ENCODE data around the gene NRXN3. TPM values are rescaled to one million over a fixed set of nuclear protein-coding genes. Genes with fewer than 3 reads are reported as not detected.

NRXN3 gene
- total RNA-seq, 2 experiments from 2014 or later = not detected

- CTCF ChIA-PET (ENCODE audit: unreplicated experiment) = no interaction called here
- no peak overlapping the region for H3K27ac ChIP-seq (ENCODE audit: low read depth, low read length, poor library complexity, severe bottlenecking)
- H3K9me2 ChIP-seq (ENCODE audit: insufficient read depth, low read length) = no peaks in the 10 kb centered on the region
- BruUV-seq (replicated peaks) = no TSS peak
- no peak for TF ChIP-seq EZH2phosphoT487 (IDR thresholded peaks at IDR 0.05; ENCODE audit: borderline replicate concordance, low read depth, low read length)
- no peak for TF ChIP-seq CTCF (conservative IDR thresholded peaks at IDR 0.05; ENCODE audit: low read length)
- H3K79me2 ChIP-seq (ENCODE audit: insufficient read depth, low read depth, low read length) = no peaks in the 10 kb centered on the region
- no peak for DNase-seq (ENCODE audit: low spot score)
- no peak overlapping the region for H3K4me3 ChIP-seq (ENCODE audit: low read depth, low read length, poor library complexity, severe bottlenecking)
- POLR2A ChIA-PET = no interaction called here
- no peak overlapping the region for H3K4me2 ChIP-seq (ENCODE audit: low read length)
- H4K20me1 ChIP-seq (ENCODE audit: insufficient read depth, low read length) = no peaks in the 10 kb centered on the region
- no peaks in the 10 kb centered on the region for H3K36me3 ChIP-seq (ENCODE audit: insufficient read depth, low read length)
- H3K9me3 ChIP-seq (ENCODE audit: low read length) = no peaks in the 10 kb centered on the region
- intact Hi-C loops (cut with micrococcal nuclease; ENCODE audit: unreplicated experiment) = no loop called here
- H2AFZ ChIP-seq (ENCODE audit: low read length) = no peak overlapping the region
- no peaks in the 10 kb centered on the region for H3K4me1 ChIP-seq (ENCODE audit: insufficient read depth, low read length, poor library complexity, severe bottlenecking)
Observed at GRCh38 chr14:78469947-78470346, 299.8 kb downstream of the NRXN3 start.

GRCh38 chr14:78479127-78479780, 309.1 kb downstream of the NRXN3 start:
- intact Hi-C loops (cut with micrococcal nuclease; ENCODE audit: unreplicated experiment) = no loop called here
- no peak overlapping the region for H3K27ac ChIP-seq (ENCODE audit: low read depth, low read length, poor library complexity, severe bottlenecking)
- no peaks in the 10 kb centered on the region for H4K20me1 ChIP-seq (ENCODE audit: insufficient read depth, low read length)
- no peak for DNase-seq (ENCODE audit: low spot score)
- no peaks in the 10 kb centered on the region for H3K4me1 ChIP-seq (ENCODE audit: insufficient read depth, low read length, poor library complexity, severe bottlenecking)
- no peak overlapping the region for H3K4me3 ChIP-seq (ENCODE audit: low read depth, low read length, poor library complexity, severe bottlenecking)
- H3K9me3 ChIP-seq (ENCODE audit: low read length) = no peaks in the 10 kb centered on the region
- H3K79me2 ChIP-seq (ENCODE audit: insufficient read depth, low read depth, low read length) = no peaks in the 10 kb centered on the region
- H2AFZ ChIP-seq (ENCODE audit: low read length) = no peak overlapping the region
- BruUV-seq (replicated peaks) = no TSS peak
- TF ChIP-seq EZH2phosphoT487 (IDR thresholded peaks at IDR 0.05; ENCODE audit: borderline replicate concordance, low read depth, low read length) (no peak), CTCF (conservative IDR thresholded peaks at IDR 0.05; ENCODE audit: low read length) (no peak)
- no peaks in the 10 kb centered on the region for H3K36me3 ChIP-seq (ENCODE audit: insufficient read depth, low read length)
- ChIA-PET CTCF (ENCODE audit: unreplicated experiment) (no interaction called here), POLR2A (no interaction called here)
- H3K9me2 ChIP-seq (ENCODE audit: insufficient read depth, low read length) = no peaks in the 10 kb centered on the region
- H3K4me2 ChIP-seq (ENCODE audit: low read length) = no peak overlapping the region

- Histone ChIP-seq H3K36me3 (ENCODE audit: insufficient read depth, low read length) (no peaks in the 10 kb centered on the region), H2AFZ (ENCODE audit: low read length) (no peak overlapping the region), H3K9me3 (ENCODE audit: low read length) (no peaks in the 10 kb centered on the region), H3K4me1 (ENCODE audit: insufficient read depth, low read length, poor library complexity, severe bottlenecking) (no peaks in the 10 kb centered on the region), H3K9me2 (ENCODE audit: insufficient read depth, low read length) (no peaks in the 10 kb centered on the region), H3K4me3 (ENCODE audit: low read depth, low read length, poor library complexity, severe bottlenecking) (no peak overlapping the region), H3K4me2 (ENCODE audit: low read length) (no peak overlapping the region), H4K20me1 (ENCODE audit: insufficient read depth, low read length) (no peaks in the 10 kb centered on the region), H3K79me2 (ENCODE audit: insufficient read depth, low read depth, low read length) (no peaks in the 10 kb centered on the region), H3K27ac (ENCODE audit: low read depth, low read length, poor library complexity, severe bottlenecking) (no peak overlapping the region)
- BruUV-seq (replicated peaks) = no TSS peak
- no peak for DNase-seq (ENCODE audit: low spot score)
- intact Hi-C loops (cut with micrococcal nuclease; ENCODE audit: unreplicated experiment) = no loop called here
- ChIA-PET POLR2A (interaction anchor here (1.0 kb wide), 1 partner anchor 8 kb away, joined by 4 read pairs; no protein-coding TSS in a partner anchor), CTCF (ENCODE audit: unreplicated experiment) (no interaction called here)
- TF ChIP-seq CTCF (conservative IDR thresholded peaks at IDR 0.05; ENCODE audit: low read length) (no peak), EZH2phosphoT487 (IDR thresholded peaks at IDR 0.05; ENCODE audit: borderline replicate concordance, low read depth, low read length) (no peak)
Observed at GRCh38 chr14:78484028-78484427, 313.9 kb downstream of the NRXN3 start.
